Stimulated activated CD8-positive, alpha-beta memory T cell treated with anti-CD3 and anti-CD28 coated beads, Interleukin-7, amount 100 ng/mL, for 1 hour (primary cell): ENCODE measurements around the gene MEOX1.
"Not testable (repeated sequence)": the region's sequence is repeated elsewhere in the genome, so short reads cannot be mapped to it uniquely, and the experiment has no call there.

ENCODE experiments used
- DNase-seq, 2 donors: peaks; one replicate each; pipeline ENCODE4 v3.0.0-alpha.2; 2020; ENCODE audit warnings: low read depth in 2 of 2

The MEOX1 gene

DNA sequence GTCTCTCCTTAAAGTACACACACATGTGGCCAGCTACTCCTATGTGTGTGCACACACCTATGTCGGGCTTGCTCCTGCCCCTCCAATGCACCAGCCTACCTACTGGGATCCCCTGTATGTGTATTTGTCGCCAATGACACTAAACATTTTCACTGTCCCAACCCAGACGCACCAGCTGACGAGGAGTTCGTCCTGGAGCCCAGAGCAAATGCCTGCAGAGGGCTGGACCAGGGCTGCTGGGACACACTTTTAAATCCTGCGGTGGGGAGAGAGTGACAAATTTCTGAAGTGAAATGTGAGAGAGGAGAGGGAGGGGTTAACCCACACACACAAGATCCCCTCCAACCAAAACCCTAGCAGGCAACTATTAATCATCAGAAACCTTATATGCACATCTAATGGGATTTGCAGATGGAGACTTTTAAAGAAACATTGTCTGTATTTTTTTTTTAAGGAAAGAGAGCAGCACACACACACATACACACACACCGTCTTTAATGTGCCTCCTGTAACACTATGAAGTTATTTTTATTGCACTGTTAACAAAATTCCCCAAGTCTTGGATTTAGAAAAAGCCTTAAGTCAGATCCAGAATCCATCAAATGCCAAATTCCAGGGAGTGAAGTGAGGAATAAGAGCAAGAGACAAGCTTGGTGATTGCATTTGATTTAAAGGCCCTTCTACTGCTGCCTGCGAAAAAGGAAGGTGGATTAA, at the start of gene MEOX1:
Gene MEOX1 (minus strand): TSS at position 224 of the 714 bp plus-strand sequence. CDS start 388 bp downstream, outside the sequence.
- no peak for DNase-seq

GRCh38 chr17:43710101-43710500, 48.4 kb upstream of the MEOX1 start:
- DNase-seq = no peak

- DNase-seq = no peak
These were observed 47.5 kb upstream of the MEOX1 start for GRCh38 chr17:43709210-43709609.

- no peak for DNase-seq
These were observed 45.5 kb upstream of the MEOX1 start for GRCh38 chr17:43707184-43707583.

- DNase-seq = no peak
These were observed 44.5 kb upstream of the MEOX1 start for GRCh38 chr17:43706235-43706634.

- DNase-seq = no peak
These were observed 41.9 kb upstream of the MEOX1 start for GRCh38 chr17:43703630-43704029.

- no peak for DNase-seq
These were observed 40.9 kb upstream of the MEOX1 start for GRCh38 chr17:43702637-43703036.

- DNase-seq = peak; percentile 19 to 21
These were observed 39.6 kb upstream of the MEOX1 start for GRCh38 chr17:43701318-43701743.

DNA sequence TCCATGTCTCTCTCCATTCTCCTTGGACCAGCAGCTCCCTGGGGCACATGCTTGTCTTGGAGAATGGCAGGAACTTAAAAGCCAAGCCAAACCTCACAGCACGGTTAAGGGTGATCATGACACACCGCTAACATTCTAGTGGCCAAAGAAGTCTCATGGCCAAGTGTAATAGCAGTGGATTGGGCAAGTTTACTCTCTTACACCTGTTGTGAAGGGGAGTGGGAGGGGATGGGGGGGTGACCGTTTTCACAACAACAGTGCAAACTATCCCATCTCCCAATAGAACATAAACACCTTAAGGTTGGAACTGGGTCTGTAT, 37.7 kb upstream of the MEOX1 start:
- no peak for DNase-seq

- DNase-seq = no peak
These were observed 37.1 kb upstream of the MEOX1 start for GRCh38 chr17:43698678-43699437.

DNA sequence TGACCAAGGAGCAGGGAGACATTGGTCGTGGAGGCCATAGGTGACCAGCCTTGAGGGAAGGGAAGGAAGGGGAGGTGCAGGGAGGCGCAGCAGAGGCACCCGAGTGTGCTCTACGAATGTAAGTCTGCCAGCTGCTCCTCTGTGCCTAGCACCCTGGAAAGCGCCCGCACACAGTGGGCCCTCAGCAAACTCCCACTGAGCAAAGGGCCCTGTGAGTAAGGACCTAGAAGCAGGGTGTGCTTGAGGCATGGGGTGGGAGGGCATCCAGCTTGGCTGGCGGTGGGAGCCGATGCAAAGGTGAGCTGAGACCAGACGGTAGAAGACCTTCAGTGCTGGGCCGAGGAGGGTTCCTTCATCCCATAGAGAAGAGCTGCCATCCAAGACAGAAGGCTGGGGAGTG, 36.2 kb upstream of the MEOX1 start:
- DNase-seq = no peak

DNA sequence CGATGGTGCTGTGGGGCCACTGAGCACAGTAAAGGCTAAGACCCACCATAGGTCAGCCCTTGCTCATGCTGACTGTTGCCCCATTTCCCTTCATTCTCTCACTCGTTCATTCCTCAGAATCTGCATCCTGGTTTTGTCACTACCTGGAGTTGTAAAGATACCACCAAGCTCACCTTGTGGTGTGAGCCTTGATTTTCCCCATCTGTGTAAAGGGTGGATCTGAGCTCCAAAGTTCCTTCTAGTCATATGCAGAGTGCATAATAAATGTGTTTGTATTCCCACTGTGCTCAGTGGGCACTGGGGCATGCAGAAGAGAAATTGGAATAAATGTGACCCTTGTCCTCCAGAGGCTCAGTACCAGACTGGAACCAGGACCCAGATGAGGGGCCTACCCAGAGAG, 35.2 kb upstream of the MEOX1 start:
- DNase-seq = no peak

DNA sequence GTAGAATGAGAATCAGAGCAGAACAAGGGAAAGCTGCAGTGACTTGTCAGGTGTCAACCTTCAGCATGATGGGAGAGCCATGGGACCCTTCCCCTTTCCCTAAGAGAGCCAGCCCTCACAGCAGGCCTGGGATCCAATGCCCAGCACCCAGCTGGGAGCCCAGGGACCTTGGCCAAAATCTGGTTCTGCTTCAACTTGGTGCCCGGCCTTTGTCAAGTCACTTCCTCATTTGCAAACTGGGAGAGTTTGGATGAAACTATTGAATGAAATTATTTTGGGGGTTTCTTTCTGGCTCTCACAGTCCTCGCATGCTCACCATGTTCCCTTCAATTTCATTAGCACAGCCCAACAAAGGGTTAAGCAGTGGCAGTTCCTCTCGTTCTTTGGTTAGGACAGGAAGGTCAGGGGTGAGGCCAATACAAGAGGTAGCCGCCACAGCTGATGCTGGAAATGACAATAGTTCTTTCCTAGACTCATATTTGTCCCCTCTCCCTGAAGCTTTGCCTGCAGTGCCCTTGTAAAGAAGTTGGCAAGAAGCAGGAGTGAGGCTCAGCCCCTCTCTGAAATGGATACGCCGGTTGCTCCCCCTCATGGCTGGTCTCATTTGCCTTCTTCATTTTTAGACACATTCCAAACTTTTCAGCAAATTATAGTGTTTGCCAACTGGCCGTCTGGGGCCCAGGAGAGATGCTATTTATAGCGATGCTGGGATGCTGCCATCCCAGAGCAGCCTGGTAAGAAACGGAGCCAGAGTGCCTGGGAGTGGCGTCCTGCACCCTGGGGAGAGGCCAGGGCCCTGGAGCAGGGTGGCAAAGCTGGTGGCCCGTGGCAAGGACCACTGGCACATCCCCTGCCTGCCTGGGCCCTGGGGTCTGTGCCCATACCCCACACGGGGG, 34.5 kb upstream of the MEOX1 start:
- no peak for DNase-seq

GRCh38 chr17:43694081-43694870, 32.6 kb upstream of the MEOX1 start:
- DNase-seq = peak; percentile 44 to 59

DNA sequence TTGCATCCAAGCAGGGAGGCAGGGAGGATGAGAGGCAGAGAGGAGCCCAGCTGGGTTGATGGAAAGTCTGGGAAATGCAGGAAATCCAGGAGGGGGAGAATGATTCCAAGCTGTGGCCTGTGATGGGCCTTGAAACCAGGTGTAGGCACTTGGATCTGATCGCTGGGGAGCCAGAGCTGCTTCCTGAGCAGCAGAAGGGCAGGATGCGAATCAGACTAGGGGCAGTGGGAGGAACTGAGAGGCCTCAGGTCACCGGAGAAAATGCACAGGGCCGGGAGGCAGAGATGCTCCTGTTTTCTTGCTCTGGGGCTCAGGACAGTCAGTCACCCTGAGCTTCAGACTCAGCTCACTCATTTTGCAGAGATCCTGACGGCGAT, 29.6 kb upstream of the MEOX1 start:
- no peak for DNase-seq

DNA sequence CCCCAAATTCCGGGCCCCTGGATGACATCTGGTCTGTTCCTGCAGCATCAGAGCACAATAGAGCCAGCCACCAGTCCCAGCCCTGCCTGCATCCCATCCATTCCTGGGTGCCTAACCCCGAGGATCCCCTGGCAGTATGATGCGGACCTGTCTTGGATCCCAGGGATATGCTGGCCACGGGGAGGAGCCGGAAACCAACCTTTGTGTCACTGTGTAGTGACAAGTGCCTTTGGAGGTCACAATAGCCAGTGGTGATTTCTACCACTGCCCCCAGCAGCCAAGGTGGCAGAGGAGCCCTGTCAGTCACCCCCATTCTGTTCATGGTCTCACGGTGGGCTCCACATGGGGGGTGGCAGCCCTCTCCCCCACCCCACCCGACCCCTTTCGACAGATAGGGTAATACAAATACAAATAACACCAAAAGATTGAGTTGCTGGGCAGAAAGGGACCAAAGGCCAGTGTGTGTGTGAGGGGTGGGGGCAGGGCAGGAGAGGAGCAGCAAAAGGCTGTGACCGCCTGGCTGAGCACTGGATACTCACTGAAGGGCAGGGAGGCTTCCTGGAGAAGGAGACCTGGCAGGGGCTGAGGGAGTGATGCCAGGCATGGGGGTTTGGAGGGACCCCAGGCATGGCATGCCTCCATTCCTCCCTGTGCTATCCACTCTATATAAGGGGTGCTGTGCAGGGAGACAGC, 29.0 kb upstream of the MEOX1 start:
- DNase-seq = no peak

DNA sequence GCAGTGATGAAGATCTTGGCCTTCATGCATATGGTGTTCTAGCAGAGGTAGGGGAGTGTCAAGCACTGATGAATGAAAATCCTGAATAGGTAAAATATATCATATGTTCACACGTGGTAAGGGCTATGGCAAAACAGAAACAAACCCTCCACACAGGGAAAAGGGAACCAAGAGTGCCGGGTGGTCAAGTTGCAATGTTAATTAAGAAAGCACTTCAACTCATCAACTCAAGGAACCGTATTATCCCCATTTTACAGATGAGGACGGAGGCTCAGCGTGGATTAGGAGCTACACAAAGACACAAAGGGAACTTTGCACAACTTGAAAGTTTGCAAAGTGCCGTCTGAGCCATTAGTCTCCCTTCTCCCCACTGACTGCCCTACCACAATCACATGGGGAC, 28.1 kb upstream of the MEOX1 start:
- no peak for DNase-seq

DNA sequence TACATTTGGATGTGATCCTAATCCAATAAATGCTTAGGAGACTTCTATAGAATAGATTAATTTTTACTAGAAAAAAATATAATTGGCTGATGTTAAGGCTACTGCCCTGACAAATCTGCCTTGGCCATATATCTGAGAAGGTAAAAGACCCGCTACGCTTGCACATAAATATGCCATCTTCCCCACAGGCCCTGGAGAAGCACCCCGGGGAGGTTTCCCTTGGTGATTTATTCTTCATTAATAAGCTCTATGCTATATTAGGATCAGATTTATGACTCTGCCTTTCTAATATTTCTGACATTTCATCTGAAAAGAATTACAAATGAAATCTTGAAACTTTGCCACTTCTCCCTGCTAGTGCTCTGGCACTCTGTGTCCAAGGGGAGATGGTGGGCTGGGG, 27.4 kb upstream of the MEOX1 start:
- DNase-seq = no peak

DNA sequence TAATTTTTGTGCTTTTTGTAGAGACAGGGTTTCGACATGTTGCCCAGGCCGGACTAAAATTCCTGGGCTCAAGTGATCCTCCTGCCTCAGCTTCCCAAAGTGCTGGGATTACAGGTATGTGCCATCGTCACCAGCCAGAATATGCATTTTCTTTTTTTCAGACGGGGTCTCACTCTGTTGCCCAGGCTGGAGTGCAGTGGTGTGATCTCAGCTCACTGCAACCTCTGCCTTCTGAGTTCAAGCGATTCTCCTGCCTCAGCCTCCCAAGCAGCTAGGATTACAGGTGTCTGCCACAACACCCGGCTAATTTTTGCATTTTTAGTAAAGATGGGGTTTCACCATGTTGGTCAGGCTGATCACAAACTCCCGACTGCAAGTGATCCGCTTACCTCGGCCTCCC, 25.2 kb upstream of the MEOX1 start:
- DNase-seq = not testable (repeated sequence)

- DNase-seq = no peak
These were observed 22.4 kb upstream of the MEOX1 start for GRCh38 chr17:43683928-43684653.
